CD14-positive monocyte (primary cell): ENCODE results near the gene BCL2L11. TPM values are rescaled to one million over a fixed set of nuclear protein-coding genes. Genes with fewer than 3 reads are reported as not detected.

Experiments used
- DNase-seq, 3 donors: peaks; one replicate each; pipeline ENCODE4 v3.0.0-alpha.2; 2011 to 2022
- H2AFZ ChIP-seq: 2 replicates; pipeline ENCODE4 v1.6.0; 2012; ENCODE audit warnings: mild to moderate bottlenecking, low read depth, low read length, inconsistent platforms; ENCODE audit not compliant: insufficient read depth, poor library complexity, severe bottlenecking
- H3K27ac ChIP-seq, 2 donors: 1 replicate in 1 of 2; 2 replicates in 1 of 2; pipeline ENCODE4 v1.5.1; 2012 to 2013; ENCODE audit warnings: low read length in 2 of 2, control low read depth in 1 of 2, inconsistent platforms in 1 of 2, low read depth in 1 of 2, mild to moderate bottlenecking in 1 of 2
- H3K27me3 ChIP-seq, 2 donors: one replicate each; pipeline versions ENCODE4 v1.6.0 to v1.6.1; 2011 to 2013; ENCODE audit warnings: low read length in 2 of 2; ENCODE audit not compliant: control insufficient read depth in 2 of 2, insufficient read depth in 2 of 2
- H3K36me3 ChIP-seq, 2 donors: replicated peaks in 1 of 2; 1 replicate in 1 of 2; 2 replicates in 1 of 2; pipeline versions ENCODE4 v1.5.1 to v1.6.1; 2012 to 2013; ENCODE audit warnings: low read length in 2 of 2, control low read depth in 1 of 2, inconsistent platforms in 1 of 2, mild to moderate bottlenecking in 1 of 2; ENCODE audit not compliant: insufficient read depth in 2 of 2, control insufficient read depth in 1 of 2
- H3K4me1 ChIP-seq, 2 donors: 1 replicate in 1 of 2; 2 replicates in 1 of 2; pipeline versions ENCODE4 v1.5.1 to v1.6.1; 2012 to 2013; ENCODE audit warnings: low read length in 2 of 2, control low read depth in 1 of 2, inconsistent platforms in 1 of 2, mild to moderate bottlenecking in 1 of 2, moderate library complexity in 1 of 2; ENCODE audit not compliant: insufficient read depth in 2 of 2, control insufficient read depth in 1 of 2
- H3K4me2 ChIP-seq: replicated peaks from 2 replicates; pipeline ENCODE3; 2012; ENCODE audit warnings: low read length, moderate library complexity, mild to moderate bottlenecking; ENCODE audit not compliant: poor library complexity, severe bottlenecking; ENCODE audit errors: extremely low read depth
- H3K4me3 ChIP-seq, 3 experiments: fragments of 200-600 bp in 1 of 3; sonication (generic) in 1 of 3; replicated peaks in 1 of 3; 1 replicate in 2 of 3; 2 replicates in 1 of 3; pipeline ENCODE4 v1.5.1; 2011 to 2013; ENCODE audit warnings: low read length in 3 of 3, mild to moderate bottlenecking in 3 of 3, control low read depth in 2 of 3, low read depth in 2 of 3, inconsistent platforms in 1 of 3, moderate library complexity in 1 of 3
- H3K79me2 ChIP-seq: 2 replicates; pipeline ENCODE4 v1.6.0; 2012; ENCODE audit warnings: mild to moderate bottlenecking, control low read depth, inconsistent platforms, low read length, moderate library complexity; ENCODE audit not compliant: insufficient read depth
- H3K9ac ChIP-seq: 2 replicates; pipeline ENCODE4 v1.6.0; 2017; ENCODE audit warnings: low read length, mild to moderate bottlenecking; ENCODE audit not compliant: insufficient read depth, poor library complexity, severe bottlenecking
- H3K9me3 ChIP-seq, 2 donors: replicated peaks in 1 of 2; 1 replicate in 1 of 2; 2 replicates in 1 of 2; pipeline versions ENCODE4 v1.5.1 to v1.6.1; 2012 to 2013; ENCODE audit warnings: low read length in 2 of 2, control low read depth in 1 of 2; ENCODE audit not compliant: control insufficient read depth in 1 of 2, insufficient read depth in 1 of 2
- H4K20me1 ChIP-seq: 2 replicates; pipeline ENCODE4 v1.6.0; 2012; ENCODE audit warnings: mild to moderate bottlenecking, low read length, control low read depth, moderate library complexity; ENCODE audit not compliant: insufficient read depth
- H3K27ac Mint-ChIP-seq, 7 donors: one replicate each; pipeline ENCODE4 v1.8.0; 2020; ENCODE audit warnings: mild to moderate bottlenecking in 7 of 7, mixed read lengths in 7 of 7, moderate library complexity in 6 of 7, inconsistent platforms in 2 of 7
- H3K27me3 Mint-ChIP-seq, 3 donors: one replicate each; pipeline ENCODE4 v1.8.0; 2021 to 2022; ENCODE audit warnings: low read depth in 3 of 3, mild to moderate bottlenecking in 3 of 3, mixed read lengths in 3 of 3, moderate library complexity in 3 of 3, inconsistent platforms in 1 of 3
- H3K36me3 Mint-ChIP-seq, 2 donors: one replicate each; pipeline ENCODE4 v1.8.0; 2020; ENCODE audit warnings: mixed read lengths in 2 of 2, inconsistent platforms in 1 of 2, mild to moderate bottlenecking in 1 of 2
- H3K4me1 Mint-ChIP-seq: one replicate; pipeline ENCODE4 v1.8.0; 2020; ENCODE audit warnings: mild to moderate bottlenecking, mixed read lengths
- H3K4me3 Mint-ChIP-seq, 2 donors: one replicate each; pipeline ENCODE4 v1.8.0; 2020; ENCODE audit warnings: mild to moderate bottlenecking in 2 of 2, mixed read lengths in 2 of 2, moderate library complexity in 1 of 2
- H3K9me3 Mint-ChIP-seq, 7 donors: one replicate each; pipeline ENCODE4 v1.8.0; 2020 to 2022; ENCODE audit warnings: mixed read lengths in 7 of 7, mild to moderate bottlenecking in 6 of 7, moderate library complexity in 6 of 7, inconsistent platforms in 2 of 7
- WGBS: methylation state at CpG from one replicate; pipeline ENCODE4 v1.1.5; 2013; ENCODE audit warnings: missing lambda C conversion rate; ENCODE audit not compliant: insufficient coverage; 5-methylcytosine and 5-hydroxymethylcytosine counted together
- intact Hi-C, 2 donors: fragments of 100-400 bp; cut with micrococcal nuclease; formaldehyde crosslinking; loops; one replicate each; pipeline versions ENCODE4 v1.15.0 to v1.15.1; 2023
- polyA plus RNA-seq, 3 donors: library from polyadenylated mRNA; depleted of rRNA in 1 of 3; unstranded in 2 of 3; stranded (reverse) in 1 of 3; fragments of 300-500 nt in 2 of 3; fragments of >200 nt in 1 of 3; fragmentation: Illumina TruSeq in 2 of 3; gene quantifications; 1 replicate in 2 of 3; 2 replicates in 1 of 3; pipeline ENCODE4 v1.2.3, GENCODE V29; 2012 to 2021
- TF ChIP-seq, protein P1 (sequence below): fragments of 200-600 bp; IDR thresholded peaks from one replicate; pipeline ENCODE4 v1.8.0; 2022; ENCODE audit warnings: antibody characterized with exemption, mild to moderate bottlenecking

BCL2L11 gene
- polyA plus RNA-seq, 3 donors: 8.8 to 27.6 (median 20.4) TPM

DNA sequence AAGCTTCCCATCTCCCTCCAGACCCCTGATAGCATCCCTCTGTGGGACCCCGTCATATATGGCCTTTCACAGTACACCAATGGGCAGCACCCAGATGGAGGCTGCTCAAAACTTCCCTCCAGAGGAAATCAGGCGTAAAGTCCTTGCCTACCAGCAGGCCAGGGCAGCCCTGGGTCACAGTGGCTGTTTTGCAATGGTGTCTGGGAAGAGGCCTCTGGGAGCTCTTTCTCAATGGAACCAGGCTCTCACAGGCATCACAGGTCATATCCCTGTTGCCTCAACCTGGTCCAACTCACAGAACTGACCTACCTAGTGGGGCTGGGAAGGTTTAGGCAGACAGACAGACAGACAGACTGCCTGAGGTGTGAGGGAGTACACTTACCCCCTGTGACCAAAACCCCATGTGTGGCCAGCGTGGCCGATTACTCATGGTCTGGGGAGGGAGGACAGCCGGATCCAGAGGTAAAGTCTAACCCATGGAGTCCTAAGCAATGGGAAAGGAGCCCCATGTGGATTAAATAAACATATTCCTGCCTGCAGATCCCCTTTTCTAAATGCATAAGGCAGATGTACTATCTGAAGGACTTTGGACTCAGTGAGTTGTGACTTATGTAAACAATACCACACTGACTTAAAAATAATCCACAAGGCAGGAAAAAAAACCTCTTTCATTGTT is 58.2 kb downstream of the BCL2L11 start:
- Histone ChIP-seq H4K20me1 (no peaks in the 10 kb centered on the region), H3K4me2 (no peak overlapping the region), H3K9ac (no peak overlapping the region), H3K79me2 (no peaks in the 10 kb centered on the region), H3K27ac (no peak overlapping the region), H3K36me3 (no peaks in the 10 kb centered on the region), H3K27me3 (peaks cover 0 to 3% of the 10 kb centered on the region in 2 donors), H3K4me3 (no peak overlapping the region), H2AFZ (no peak overlapping the region), H3K9me3 (no peaks in the 10 kb centered on the region), H3K4me1 (peaks cover 3 to 16% of the 10 kb centered on the region in 2 donors)
- no CpG with 5 or more reads among the region's 5 CpGs for WGBS
- H3K27ac Mint-ChIP-seq: no peak overlapping the region
- intact Hi-C loops: no loop called here
- H3K9me3 Mint-ChIP-seq: no peaks in the 10 kb centered on the region
- peaks cover 7 to 12% (median 11%) of the 10 kb centered on the region in 3 donors for H3K27me3 Mint-ChIP-seq
- peaks cover 17% of the 10 kb centered on the region for H3K4me1 Mint-ChIP-seq
- TF ChIP-seq, protein P1, sequence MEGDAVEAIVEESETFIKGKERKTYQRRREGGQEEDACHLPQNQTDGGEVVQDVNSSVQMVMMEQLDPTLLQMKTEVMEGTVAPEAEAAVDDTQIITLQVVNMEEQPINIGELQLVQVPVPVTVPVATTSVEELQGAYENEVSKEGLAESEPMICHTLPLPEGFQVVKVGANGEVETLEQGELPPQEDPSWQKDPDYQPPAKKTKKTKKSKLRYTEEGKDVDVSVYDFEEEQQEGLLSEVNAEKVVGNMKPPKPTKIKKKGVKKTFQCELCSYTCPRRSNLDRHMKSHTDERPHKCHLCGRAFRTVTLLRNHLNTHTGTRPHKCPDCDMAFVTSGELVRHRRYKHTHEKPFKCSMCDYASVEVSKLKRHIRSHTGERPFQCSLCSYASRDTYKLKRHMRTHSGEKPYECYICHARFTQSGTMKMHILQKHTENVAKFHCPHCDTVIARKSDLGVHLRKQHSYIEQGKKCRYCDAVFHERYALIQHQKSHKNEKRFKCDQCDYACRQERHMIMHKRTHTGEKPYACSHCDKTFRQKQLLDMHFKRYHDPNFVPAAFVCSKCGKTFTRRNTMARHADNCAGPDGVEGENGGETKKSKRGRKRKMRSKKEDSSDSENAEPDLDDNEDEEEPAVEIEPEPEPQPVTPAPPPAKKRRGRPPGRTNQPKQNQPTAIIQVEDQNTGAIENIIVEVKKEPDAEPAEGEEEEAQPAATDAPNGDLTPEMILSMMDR: no peak
- DNase-seq: no peak
- H3K4me3 Mint-ChIP-seq: no peak overlapping the region
- no peaks in the 10 kb centered on the region for H3K36me3 Mint-ChIP-seq

DNA sequence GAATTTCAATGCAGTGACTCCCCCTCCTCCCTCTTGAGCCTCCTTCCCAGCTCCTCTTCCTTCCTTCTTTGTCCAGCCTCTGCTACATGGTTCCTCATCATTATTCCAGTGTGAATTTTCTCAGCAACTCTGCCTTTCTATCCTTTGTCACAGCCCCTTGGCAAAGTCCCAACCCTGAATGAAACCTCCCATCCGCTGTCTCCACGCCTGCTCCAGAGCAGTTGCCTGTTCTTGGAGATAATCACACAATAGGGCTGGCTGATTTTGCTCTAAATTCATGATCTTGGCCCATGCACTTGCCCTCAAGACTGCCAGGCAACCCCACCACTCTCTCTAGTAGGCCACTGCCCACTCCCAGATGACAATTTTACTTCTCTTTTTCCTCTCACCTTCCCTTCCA is 61.4 kb downstream of the BCL2L11 start:
- Histone ChIP-seq H3K4me1 (no peaks in the 10 kb centered on the region), H3K9ac (no peak overlapping the region), H3K27ac (no peak overlapping the region), H3K27me3 (peaks cover 0 to 3% of the 10 kb centered on the region in 2 donors), H4K20me1 (no peaks in the 10 kb centered on the region), H3K4me2 (no peak overlapping the region), H3K36me3 (no peaks in the 10 kb centered on the region), H3K79me2 (no peaks in the 10 kb centered on the region), H3K4me3 (no peak overlapping the region), H2AFZ (no peak overlapping the region), H3K9me3 (no peaks in the 10 kb centered on the region)
- DNase-seq: no peak
- Mint-ChIP-seq H3K27ac (no peak overlapping the region), H3K36me3 (no peaks in the 10 kb centered on the region), H3K27me3 (peaks cover 4 to 11% (median 6%) of the 10 kb centered on the region in 3 donors), H3K4me1 (peaks cover 1% of the 10 kb centered on the region), H3K9me3 (no peaks in the 10 kb centered on the region), H3K4me3 (no peak overlapping the region)
- intact Hi-C loops: no loop called here
- TF ChIP-seq, protein P1: no peak
- 70% methylated on average over 2 of the region's 2 CpGs for WGBS
